Adrenal gland (tissue), 5 donors: ENCODE measurements around the gene SLC25A20.

Experiments
- CTCF ChIP-seq, 6 experiments: fragments of 450-650 bp in 4 of 6; fragments of 200-600 bp in 2 of 6; sonication (generic) in 1 of 6; IDR thresholded peaks; 1 replicate in 5 of 6; 2 replicates in 1 of 6; pipeline versions ENCODE4 v1.5.1 to v1.8.0; 2016 to 2021; ENCODE audit warnings: antibody characterized with exemption in 6 of 6, mild to moderate bottlenecking in 2 of 6, moderate library complexity in 1 of 6
- POLR2A ChIP-seq, 2 donors: fragments of 450-650 bp; IDR thresholded peaks; one replicate each; pipeline ENCODE4 v1.6.1; 2017; ENCODE audit warnings: antibody characterized with exemption in 2 of 2, mild to moderate bottlenecking in 2 of 2, moderate library complexity in 1 of 2
- donor health status: DM: no; HTN: no; CAD: no.

DNA sequence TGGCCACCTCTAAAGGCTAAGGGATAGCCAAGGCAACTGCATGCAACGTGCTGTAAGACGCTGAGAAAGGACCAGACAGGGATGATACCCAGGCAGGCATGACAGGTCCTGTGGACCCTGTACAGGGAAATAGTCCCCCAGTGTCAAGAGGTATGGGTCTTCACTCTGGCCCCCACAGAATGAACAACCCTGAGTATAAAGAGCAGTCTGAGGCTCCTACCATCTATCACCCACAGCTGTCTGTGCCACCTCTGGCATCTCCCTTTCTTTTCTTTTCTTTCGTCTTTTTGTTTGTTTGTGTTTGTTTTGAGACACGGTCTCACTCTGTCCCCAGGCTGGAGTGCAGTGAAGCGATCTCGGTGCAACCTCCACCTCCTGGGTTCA lies 18.7 kb downstream of the SLC25A20 start:
- TF ChIP-seq CTCF (IDR thresholded peaks at IDR 0.05) (no peak), POLR2A (IDR thresholded peaks at IDR 0.05) (no peak)
